SK-N-SH treated with all-trans-retinoic acid at 6 μM for 48 hours (cell line): ENCODE data around the gene BCL2L13.

Source experiments
- ARNTL ChIP-seq: fragments of 450-650 bp; formaldehyde crosslinking; IDR thresholded peaks from 2 replicates; pipeline ENCODE4 v1.5.0; 2020; ENCODE audit warnings: low read depth, mild to moderate bottlenecking, moderate library complexity, borderline replicate concordance
- PPARA ChIP-seq: fragments of 250-450 bp; sonication (Bioruptor Pico); IDR thresholded peaks from 2 replicates; pipeline ENCODE4 v1.5.0; 2020; ENCODE audit warnings: mild to moderate bottlenecking, borderline replicate concordance
- ZFP30 ChIP-seq: fragments of 450-650 bp; formaldehyde crosslinking; IDR thresholded peaks from 2 replicates; pipeline ENCODE4 v1.5.0; 2022; ENCODE audit warnings: mild to moderate bottlenecking, moderate library complexity
- ZNF70 ChIP-seq: fragments of 450-650 bp; formaldehyde crosslinking; IDR thresholded peaks from 2 replicates; pipeline ENCODE4 v1.5.0; 2020; ENCODE audit warnings: mild to moderate bottlenecking, moderate library complexity
- TF ChIP-seq, protein P1 (sequence below): fragments of 250-450 bp; sonication (Bioruptor Pico); IDR thresholded peaks from 2 replicates; pipeline ENCODE4 v1.5.0; 2020; ENCODE audit warnings: mild to moderate bottlenecking, moderate library complexity
- TF ChIP-seq, protein P2 (sequence below): fragments of 250-450 bp; sonication (Bioruptor Pico); IDR thresholded peaks from 2 replicates; pipeline ENCODE4 v1.8.0; 2021; ENCODE audit warnings: low read depth, mild to moderate bottlenecking, moderate library complexity, borderline replicate concordance
- TF ChIP-seq, protein P3 (sequence below): fragments of 250-450 bp; sonication (Bioruptor Pico); IDR thresholded peaks from 2 replicates; pipeline ENCODE4 v1.5.1; 2020; ENCODE audit warnings: low read depth, mild to moderate bottlenecking, moderate library complexity

GRCh38 chr22:17777717-17778044 lies 139.1 kb downstream of the BCL2L13 start:
- TF ChIP-seq PPARA = no peak
- no peak for TF ChIP-seq ARNTL (CRISPR knock-in tag)
- TF ChIP-seq ZNF70 = no peak
- TF ChIP-seq, protein P1, sequence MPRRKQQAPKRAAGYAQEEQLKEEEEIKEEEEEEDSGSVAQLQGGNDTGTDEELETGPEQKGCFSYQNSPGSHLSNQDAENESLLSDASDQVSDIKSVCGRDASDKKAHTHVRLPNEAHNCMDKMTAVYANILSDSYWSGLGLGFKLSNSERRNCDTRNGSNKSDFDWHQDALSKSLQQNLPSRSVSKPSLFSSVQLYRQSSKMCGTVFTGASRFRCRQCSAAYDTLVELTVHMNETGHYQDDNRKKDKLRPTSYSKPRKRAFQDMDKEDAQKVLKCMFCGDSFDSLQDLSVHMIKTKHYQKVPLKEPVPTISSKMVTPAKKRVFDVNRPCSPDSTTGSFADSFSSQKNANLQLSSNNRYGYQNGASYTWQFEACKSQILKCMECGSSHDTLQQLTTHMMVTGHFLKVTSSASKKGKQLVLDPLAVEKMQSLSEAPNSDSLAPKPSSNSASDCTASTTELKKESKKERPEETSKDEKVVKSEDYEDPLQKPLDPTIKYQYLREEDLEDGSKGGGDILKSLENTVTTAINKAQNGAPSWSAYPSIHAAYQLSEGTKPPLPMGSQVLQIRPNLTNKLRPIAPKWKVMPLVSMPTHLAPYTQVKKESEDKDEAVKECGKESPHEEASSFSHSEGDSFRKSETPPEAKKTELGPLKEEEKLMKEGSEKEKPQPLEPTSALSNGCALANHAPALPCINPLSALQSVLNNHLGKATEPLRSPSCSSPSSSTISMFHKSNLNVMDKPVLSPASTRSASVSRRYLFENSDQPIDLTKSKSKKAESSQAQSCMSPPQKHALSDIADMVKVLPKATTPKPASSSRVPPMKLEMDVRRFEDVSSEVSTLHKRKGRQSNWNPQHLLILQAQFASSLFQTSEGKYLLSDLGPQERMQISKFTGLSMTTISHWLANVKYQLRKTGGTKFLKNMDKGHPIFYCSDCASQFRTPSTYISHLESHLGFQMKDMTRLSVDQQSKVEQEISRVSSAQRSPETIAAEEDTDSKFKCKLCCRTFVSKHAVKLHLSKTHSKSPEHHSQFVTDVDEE (CRISPR knock-in tag) = no peak
- TF ChIP-seq, protein P2, sequence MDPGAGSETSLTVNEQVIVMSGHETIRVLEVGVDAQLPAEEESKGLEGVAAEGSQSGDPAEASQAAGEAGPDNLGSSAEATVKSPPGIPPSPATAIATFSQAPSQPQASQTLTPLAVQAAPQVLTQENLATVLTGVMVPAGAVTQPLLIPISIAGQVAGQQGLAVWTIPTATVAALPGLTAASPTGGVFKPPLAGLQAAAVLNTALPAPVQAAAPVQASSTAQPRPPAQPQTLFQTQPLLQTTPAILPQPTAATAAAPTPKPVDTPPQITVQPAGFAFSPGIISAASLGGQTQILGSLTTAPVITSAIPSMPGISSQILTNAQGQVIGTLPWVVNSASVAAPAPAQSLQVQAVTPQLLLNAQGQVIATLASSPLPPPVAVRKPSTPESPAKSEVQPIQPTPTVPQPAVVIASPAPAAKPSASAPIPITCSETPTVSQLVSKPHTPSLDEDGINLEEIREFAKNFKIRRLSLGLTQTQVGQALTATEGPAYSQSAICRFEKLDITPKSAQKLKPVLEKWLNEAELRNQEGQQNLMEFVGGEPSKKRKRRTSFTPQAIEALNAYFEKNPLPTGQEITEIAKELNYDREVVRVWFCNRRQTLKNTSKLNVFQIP (CRISPR knock-in tag) = no peak
- TF ChIP-seq ZFP30 = no peak
- TF ChIP-seq, protein P3, sequence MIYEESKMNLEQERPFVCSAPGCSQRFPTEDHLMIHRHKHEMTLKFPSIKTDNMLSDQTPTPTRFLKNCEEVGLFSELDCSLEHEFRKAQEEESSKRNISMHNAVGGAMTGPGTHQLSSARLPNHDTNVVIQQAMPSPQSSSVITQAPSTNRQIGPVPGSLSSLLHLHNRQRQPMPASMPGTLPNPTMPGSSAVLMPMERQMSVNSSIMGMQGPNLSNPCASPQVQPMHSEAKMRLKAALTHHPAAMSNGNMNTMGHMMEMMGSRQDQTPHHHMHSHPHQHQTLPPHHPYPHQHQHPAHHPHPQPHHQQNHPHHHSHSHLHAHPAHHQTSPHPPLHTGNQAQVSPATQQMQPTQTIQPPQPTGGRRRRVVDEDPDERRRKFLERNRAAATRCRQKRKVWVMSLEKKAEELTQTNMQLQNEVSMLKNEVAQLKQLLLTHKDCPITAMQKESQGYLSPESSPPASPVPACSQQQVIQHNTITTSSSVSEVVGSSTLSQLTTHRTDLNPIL (CRISPR knock-in tag) = no peak
